GM21576 (cell line): Measurements from ENCODE around the gene TGIF1.
"Not testable (repeated sequence)": the region's sequence is repeated elsewhere in the genome, so short reads cannot be mapped to it uniquely, and the experiment has no call there.

Experiments used
- ATAC-seq: cut with Tn5 transposase; IDR thresholded peaks from one replicate; pipeline ENCODE4 v1.9.1; 2021; ENCODE audit warnings: mild to moderate bottlenecking, moderate library complexity; ENCODE audit not compliant: unreplicated experiment

The TGIF1 gene

DNA sequence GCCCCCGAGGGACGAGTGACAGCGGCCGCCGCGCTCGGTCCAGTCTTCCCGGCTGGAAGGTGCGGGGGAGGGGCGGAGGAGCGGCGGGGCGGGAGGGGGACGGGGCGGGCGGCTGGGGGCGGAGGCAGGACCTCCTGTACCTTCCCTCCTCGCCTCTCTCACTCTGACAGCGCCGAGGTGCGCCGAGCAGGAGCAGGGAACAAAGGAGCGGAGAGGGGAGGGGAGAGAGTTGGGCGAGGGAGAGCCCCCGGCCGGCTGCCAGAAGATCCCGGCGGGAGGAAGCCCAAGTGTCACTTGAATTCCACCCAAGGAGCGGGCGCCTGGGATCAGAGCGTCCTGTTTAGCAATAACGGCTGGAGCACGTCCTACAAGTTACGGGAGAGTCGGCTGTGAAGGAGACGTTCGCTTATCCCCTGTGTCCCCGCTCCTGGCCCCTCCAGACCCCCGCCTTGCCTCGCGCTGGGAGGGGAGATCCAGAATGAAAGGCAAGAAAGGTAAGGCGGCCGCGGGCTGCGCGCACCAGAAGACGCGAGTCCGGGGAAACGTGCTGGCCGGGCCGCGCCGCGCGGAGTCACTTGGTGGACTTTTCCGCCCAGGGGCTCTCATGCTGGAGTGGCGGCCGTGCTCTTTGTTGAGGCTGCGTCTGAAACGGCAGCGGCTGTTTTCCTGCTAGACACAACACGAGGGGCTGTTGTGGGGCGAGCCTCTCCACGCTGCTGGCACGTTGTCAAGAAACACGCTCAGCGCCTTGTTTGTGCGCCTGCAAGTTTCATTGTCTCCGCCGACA lies at the start of gene TGIF1:
Gene TGIF1, plus strand, starts transcription at position 161 of the 787 bp plus-strand sequence. Its CDS starts 318 bp downstream, at position 479.
- ATAC-seq, result no peak

GRCh38 chr18:3400567-3401296 lies 49.2 kb upstream of the TGIF1 start:
- ATAC-seq, result no peak

- ATAC-seq, result peak; percentile 72
Measured at GRCh38 chr18:3401669-3402620, 48.0 kb upstream of the TGIF1 start.

- ATAC-seq, result no peak
Measured at GRCh38 chr18:3402982-3403451, 47.0 kb upstream of the TGIF1 start.

DNA sequence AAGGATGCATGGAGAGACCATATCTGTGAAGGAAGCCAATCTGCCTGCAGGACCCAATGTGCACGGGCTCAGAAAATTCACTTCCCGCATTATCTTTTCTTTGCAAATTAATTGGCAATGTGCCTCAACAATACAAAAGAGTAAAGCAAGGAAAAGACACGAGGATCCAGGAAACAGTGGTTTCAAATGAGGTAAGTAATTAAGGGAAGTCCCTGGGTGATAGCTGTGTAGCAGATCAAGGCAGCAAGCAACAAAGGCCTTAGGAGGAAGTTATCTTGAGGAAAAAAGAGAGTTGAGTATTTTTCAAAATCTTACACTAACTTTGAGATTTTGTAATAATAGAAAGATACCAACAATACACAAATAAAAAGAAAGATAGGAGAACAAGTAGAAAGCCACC lies 44.3 kb upstream of the TGIF1 start:
- no peak for ATAC-seq

- ATAC-seq, result no peak
Measured at GRCh38 chr18:3408107-3408506, 41.9 kb upstream of the TGIF1 start.

GRCh38 chr18:3409811-3410210 lies 40.2 kb upstream of the TGIF1 start:
- no peak for ATAC-seq

DNA sequence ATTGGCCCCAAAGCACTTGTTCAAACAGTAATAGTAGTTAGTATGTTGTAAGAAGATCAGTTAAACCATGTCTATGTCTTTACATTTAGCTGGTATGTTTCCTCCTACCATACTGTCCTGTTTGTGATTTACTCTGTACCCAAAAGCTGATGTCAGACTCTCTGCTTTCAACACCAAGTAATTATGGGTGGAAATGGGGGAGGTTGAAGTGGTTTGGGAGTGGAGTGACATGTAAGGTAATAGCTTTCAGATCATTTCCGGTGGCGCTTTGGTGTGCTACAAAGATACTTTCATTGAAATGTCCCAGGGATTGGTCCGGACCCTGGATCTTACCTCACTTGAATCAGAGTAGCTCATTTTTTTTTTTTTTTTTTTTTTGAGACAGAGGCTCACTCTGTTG lies 39.7 kb upstream of the TGIF1 start:
- ATAC-seq, result no peak

DNA sequence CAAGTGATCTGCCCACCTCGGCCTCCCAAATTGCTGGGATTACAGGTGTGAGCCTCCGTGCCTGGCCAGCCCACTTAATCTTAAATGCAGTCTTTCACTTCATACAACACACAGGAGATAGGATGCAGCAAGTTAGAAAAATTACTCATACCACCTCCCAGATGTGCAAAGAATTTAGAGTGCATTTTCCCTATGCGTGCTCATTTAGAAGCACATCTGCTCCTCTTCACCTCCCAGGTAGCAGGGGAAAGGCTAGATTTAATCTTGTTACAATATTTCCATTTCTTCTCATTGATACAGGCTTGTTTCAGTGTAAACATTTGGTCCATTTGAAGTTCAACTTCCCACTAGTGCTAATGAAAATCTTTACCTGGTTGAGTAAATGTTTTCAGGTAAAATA lies 39.1 kb upstream of the TGIF1 start:
- not testable (repeated sequence) for ATAC-seq

- ATAC-seq, result no peak
Measured at GRCh38 chr18:3411327-3411726, 38.6 kb upstream of the TGIF1 start.

DNA sequence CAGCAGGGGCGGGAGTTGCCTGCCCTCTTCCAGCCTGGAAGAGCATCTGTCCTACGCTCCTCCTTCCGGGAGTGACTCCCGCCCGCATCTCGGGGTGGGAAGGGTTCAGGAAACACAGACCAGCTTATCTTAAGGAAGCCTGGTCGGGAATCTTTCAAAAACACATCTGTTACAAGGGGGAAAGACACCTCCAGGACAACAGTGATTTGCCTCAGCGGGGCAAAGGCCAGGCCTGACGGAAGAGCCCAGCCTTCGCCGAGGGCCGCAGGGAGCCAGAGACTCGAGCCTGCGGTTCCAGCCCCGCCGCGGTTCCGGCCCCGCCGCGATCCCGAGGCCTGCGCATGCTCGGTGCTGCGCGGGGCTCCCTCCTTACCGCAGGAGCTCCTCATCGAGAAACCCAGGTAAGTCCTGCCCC lies 38.1 kb upstream of the TGIF1 start:
- ATAC-seq, result no peak

DNA sequence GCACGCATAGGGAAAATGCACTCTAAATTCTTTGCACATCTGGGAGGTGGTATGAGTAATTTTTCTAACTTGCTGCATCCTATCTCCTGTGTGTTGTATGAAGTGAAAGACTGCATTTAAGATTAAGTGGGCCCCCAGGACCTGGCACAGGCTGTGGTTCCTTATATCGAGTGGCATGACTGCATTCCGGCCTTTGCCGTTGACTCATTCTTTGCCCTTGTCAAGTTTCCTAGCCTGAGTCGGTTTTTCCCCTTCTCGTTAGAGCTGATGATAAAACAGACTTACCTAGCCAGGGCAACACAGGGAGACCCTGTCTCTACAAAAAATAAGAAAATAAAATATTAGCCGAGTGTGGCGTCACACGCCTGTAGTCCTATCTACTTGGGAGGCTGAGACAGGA lies 37.4 kb upstream of the TGIF1 start:
- ATAC-seq, result not testable (repeated sequence)

GRCh38 chr18:3415110-3415509 lies 34.9 kb upstream of the TGIF1 start:
- no peak for ATAC-seq

DNA sequence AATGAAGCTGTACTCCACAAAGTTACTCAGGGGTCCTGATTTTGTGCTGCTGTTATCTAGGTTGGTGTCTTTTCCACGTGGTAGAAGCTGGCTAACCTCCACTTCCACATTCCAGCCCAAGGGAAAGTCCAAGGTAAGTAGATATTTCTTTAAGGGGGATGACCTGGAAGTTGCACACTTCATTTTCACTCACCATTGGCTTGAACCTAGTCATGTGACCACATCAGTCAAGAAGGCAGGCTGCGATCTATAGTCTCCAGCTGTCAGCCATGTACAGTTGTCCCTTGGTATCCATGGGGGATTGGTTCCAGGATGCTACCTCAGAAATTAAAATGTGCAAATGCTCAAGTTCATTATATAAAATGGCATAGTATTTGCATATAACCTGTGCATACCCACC lies 31.9 kb upstream of the TGIF1 start:
- ATAC-seq, result no peak

DNA sequence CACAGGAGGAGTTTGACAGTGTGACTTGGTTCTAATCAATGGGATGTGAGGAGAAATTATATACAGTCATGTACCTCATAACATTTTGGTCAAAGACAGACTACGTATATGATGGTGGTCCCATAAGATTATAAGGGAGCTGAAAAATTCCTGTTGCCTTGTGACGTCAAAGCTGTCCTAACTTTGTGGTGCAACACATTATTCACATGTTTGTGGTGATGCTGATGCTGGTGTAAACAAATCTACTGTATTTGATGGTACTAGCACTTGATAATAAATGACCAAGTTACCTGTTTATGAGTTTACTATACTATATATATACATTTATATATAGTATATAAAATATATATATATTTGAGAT lies 29.1 kb upstream of the TGIF1 start:
- ATAC-seq, result no peak

- ATAC-seq, result no peak
Measured at GRCh38 chr18:3422905-3423304, 27.1 kb upstream of the TGIF1 start.

- no peak for ATAC-seq
Measured at GRCh38 chr18:3424280-3424890, 25.6 kb upstream of the TGIF1 start.

DNA sequence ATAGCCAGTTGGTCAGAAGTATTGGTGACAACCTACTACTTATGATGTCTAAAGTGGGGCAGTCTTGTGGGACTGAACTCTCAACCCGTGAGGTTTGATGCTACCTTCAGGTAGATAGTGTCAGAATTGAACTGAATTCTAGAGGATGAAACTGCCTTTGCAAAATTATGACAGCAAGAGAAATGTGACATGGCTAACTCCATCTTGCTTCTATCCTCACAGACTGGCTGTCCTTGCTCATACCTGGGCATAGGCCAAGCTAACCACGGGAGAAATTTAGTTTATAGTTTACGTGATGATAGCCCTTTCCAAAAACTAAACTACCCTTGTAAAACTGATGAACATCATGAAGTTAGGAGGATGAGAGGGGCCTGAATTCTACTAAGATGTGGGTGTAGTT lies 24.9 kb upstream of the TGIF1 start:
- no peak for ATAC-seq

DNA sequence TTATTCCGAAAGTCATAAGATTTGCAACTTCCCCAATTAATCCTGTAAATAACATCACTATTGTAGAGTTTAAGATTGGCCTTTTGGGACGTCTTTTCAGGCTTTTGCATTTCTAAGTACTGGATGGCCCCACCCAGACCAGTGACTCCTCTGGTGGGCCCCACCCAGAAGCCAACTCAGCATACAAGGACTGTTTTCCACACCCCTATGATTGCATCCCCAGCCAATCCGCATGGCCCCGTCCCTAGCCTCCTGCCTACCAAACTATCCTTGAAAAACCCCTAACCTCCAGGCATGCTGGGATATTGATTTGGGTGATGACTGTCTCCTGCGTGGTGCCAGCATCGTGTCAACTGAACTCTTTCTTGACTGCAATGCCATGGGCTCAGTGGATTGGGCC lies 24.5 kb upstream of the TGIF1 start:
- no peak for ATAC-seq

GRCh38 chr18:3426074-3426473 lies 23.9 kb upstream of the TGIF1 start:
- no peak for ATAC-seq

DNA sequence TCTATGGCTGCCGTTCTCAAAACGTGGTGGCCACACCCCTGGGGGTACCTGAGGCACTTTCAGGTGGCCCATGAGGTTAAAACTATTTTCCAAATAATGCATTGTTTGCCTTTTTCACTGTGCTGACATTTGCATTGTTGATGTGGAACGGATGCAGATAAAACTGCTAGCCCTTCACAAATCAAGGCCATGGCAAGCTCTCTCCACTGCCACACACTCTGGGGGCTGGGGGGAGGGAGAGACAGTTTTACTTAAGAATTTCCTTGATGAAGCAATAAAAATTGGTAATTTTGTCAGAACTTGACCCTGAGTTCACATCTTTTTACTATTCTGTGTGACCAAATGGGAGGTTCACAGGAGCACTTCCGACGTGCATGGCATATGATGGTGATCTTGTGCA lies 22.0 kb upstream of the TGIF1 start:
- ATAC-seq, result no peak
